ENCODE measurements around the gene KCNQ4. TPM values are rescaled to one million over a fixed set of nuclear protein-coding genes. Genes with fewer than 3 reads are reported as not detected.

Gene KCNQ4
- total RNA-seq, 2 donors from 2014 or later: 1.8 to 1.9 TPM

- DNase-seq: no peak
- H3K27me3 ChIP-seq: no peaks in the 10 kb centered on the region
- no peaks in the 10 kb centered on the region for H3K4me1 ChIP-seq
- H3K27ac ChIP-seq: no peak overlapping the region
- H3K4me3 ChIP-seq: no peak overlapping the region
- no peak overlapping the region for H3K9ac ChIP-seq (ENCODE audit: low read depth in 2 of 2, low read length in 2 of 2)
- no peaks in the 10 kb centered on the region for H3K9me3 ChIP-seq
- intact Hi-C loops (cut with DNase I): no loop called here
- TF ChIP-seq CTCF (IDR thresholded peaks at IDR 0.05): no peak
- H3K36me3 ChIP-seq: no peaks in the 10 kb centered on the region
Measured at GRCh38 chr1:40868051-40868723, 84.6 kb downstream of the KCNQ4 start.

- no peak overlapping the region for H3K4me3 ChIP-seq
- TF ChIP-seq CTCF (IDR thresholded peaks at IDR 0.05): no peak
- H3K9ac ChIP-seq (ENCODE audit: low read depth in 2 of 2, low read length in 2 of 2): no peak overlapping the region
Measured at GRCh38 chr1:40870135-40870728, 86.6 kb downstream of the KCNQ4 start.

GRCh38 chr1:40872276-40872675, 88.7 kb downstream of the KCNQ4 start:
- Histone ChIP-seq H3K9me3 (no peaks in the 10 kb centered on the region), H3K4me1 (no peaks in the 10 kb centered on the region), H3K4me3 (no peak overlapping the region), H3K27ac (no peak overlapping the region), H3K36me3 (no peaks in the 10 kb centered on the region), H3K27me3 (no peaks in the 10 kb centered on the region), H3K9ac (ENCODE audit: low read depth in 2 of 2, low read length in 2 of 2) (no peak overlapping the region)
- DNase-seq: no peak
- intact Hi-C loops (cut with DNase I): no loop called here
- TF ChIP-seq CTCF (IDR thresholded peaks at IDR 0.05): no peak

More at GRCh38 chr1:40870135-40870728, 86.6 kb downstream of the KCNQ4 start:
- Histone ChIP-seq H3K4me1 (no peaks in the 10 kb centered on the region), H3K27ac (no peak overlapping the region), H3K36me3 (no peaks in the 10 kb centered on the region), H3K27me3 (no peaks in the 10 kb centered on the region), H3K9me3 (no peaks in the 10 kb centered on the region)
- DNase-seq: no peak
- intact Hi-C loops (cut with DNase I): no loop called here

- Histone ChIP-seq H3K9me3 (no peaks in the 10 kb centered on the region), H3K36me3 (no peaks in the 10 kb centered on the region), H3K9ac (ENCODE audit: low read depth in 2 of 2, low read length in 2 of 2) (no peak overlapping the region), H3K27ac (no peak overlapping the region), H3K4me1 (no peaks in the 10 kb centered on the region), H3K27me3 (no peaks in the 10 kb centered on the region), H3K4me3 (no peak overlapping the region)
- no peak for TF ChIP-seq CTCF (IDR thresholded peaks at IDR 0.05)
- intact Hi-C loops (cut with DNase I): no loop called here
- no peak for DNase-seq
Measured at GRCh38 chr1:40873863-40874472, 90.4 kb downstream of the KCNQ4 start.

- DNase-seq: no peak
- intact Hi-C loops (cut with DNase I): no loop called here
- Histone ChIP-seq H3K4me1 (no peaks in the 10 kb centered on the region), H3K9me3 (no peaks in the 10 kb centered on the region), H3K9ac (ENCODE audit: low read depth in 2 of 2, low read length in 2 of 2) (no peak overlapping the region), H3K27me3 (no peaks in the 10 kb centered on the region), H3K27ac (no peak overlapping the region), H3K4me3 (no peak overlapping the region), H3K36me3 (no peaks in the 10 kb centered on the region)
- no peak for TF ChIP-seq CTCF (IDR thresholded peaks at IDR 0.05)
Measured at GRCh38 chr1:40876436-40876761, 92.8 kb downstream of the KCNQ4 start.

All from colonic mucosa (tissue), 4 donors.